ENCODE measurements around the gene CLMN.

Gene CLMN

DNA sequence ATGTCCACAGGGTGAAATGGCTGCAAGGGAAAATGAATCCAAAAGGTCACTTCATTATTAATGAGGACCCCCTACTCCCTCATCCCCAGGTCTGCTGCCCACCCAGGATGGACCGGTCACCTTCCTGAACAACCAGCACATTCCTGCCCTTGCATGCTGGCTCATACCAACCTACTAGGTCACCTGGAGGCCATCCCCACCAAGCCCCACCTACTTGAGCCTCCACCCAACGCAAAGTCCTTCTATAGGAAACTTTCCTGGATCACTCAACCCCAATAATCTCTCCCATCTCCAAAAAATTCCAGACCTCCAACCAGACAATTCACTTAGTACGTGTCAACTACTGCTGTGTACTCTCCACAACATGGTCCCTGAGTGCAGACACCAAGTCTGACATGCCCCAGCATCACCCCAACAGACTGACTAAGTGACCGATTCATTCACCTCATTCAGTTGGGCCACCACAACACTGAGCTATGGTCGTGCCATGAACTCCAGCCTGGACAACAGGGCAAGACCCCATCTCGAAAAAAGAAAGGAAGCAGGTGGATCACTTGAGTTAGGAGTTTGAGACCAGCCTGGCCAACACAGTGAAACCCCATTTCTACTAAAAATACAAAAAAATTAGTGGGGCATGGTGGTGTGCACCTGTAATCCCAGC, 18.1 kb downstream of the CLMN start:
- DNase-seq = no peak

DNA sequence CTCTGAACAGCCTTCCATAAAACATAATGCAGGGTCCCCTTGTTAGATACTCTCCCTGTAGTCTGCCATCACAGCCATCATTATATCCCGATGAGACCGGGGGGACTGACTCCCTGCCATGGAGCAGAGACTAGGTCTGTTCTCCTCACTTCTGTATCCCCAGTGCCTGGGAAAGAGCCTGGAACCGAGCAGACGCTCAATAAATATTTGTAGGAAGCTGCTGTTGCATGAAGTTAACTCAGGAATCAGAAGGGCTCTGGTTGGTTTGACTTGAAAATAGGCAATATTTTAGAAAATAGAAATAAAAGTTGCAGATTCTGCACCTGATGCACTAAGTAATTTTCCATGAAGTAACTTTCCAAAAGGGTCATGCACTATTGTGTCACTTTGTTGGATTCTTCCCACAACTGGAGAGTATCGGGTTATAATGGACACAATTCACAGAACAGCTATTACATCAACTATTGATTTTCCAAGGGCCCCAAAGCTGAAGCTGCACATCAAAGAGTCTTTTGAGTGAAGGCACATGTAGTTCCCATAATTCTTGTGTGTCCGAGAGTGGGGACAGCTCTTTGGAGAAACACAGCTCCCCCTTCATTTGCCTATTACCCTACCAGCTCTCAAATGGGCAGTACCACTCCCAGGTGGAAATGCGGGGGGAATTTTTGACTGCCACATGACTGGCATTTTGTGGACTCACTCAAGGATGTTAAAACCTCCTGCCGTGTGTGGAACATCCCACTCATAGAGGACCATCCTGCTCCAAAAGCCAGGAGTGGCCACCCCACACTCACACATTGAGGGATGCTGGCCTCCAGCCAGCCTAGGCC, 18.8 kb downstream of the CLMN start:
- DNase-seq = no peak

DNA sequence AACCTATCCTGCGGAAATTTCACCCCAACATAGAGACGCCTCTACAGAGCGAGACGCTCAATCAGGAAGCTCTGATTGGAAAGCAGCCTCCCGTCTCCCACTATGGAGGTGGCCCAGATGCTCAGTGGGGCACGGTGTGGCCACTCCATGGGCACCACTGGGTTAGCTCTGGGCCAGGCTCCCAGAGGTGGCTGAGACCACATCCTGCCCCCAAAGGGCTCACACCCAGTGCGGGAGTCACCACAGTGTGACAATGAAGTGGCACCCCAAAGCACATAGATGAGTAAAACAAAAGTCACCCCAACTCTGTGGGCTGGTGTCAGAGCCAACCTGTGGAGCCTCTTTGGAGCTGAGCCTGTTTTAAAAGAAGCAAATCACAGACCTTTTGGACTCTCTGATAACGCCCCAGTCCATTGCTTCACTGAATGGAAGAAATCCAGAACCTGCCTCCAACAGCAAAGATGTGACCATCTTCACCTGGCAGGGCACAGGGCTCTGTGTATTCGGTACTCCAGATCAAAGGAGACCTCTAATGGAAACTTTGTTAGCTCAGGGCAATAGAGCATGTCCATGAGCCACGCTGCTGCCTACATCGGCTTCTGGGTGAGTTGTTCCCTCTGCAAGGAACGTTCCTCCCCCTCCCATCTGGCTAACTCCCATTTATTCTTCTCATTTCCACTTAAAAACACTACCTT, 19.6 kb downstream of the CLMN start:
- no peak for DNase-seq

DNA sequence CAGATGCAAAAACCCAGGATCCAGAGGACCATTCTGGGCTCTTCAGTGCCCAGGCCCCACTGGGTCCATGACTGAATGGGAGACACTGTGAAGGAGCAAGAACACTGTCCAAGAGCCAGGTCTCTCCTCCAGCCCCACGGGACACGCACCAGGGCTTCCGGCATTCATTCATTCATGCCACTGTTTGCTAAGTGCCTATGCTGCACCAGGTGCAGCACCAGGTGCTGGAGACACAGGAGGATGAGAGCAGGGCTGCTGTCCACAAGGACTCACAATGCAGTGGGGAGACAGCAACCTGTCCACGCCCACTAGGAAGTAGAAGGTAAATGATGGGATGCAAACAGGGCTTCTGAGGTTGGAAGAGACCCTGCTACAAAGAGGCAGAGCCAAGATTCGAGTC, 20.4 kb downstream of the CLMN start:
- DNase-seq = no peak

DNA sequence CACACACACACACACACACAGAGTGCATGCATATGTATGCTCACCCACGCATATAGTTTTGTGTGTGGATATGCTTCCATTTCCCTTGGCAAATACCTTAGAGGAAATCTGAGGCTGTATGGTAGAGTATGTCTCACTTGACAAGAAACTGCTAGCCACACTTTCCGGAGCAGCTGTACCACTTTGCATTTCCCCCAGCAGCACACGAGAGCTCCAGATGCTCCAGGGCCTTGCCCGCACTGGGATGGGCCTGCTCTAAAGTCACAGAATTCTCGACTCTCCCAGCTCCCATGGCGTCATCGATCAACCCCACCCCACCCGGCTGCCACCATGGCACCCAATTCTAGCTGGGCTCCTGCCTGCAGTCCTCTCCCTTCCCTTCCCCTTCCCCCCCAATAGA, 21.9 kb downstream of the CLMN start:
- no peak for DNase-seq

DNA sequence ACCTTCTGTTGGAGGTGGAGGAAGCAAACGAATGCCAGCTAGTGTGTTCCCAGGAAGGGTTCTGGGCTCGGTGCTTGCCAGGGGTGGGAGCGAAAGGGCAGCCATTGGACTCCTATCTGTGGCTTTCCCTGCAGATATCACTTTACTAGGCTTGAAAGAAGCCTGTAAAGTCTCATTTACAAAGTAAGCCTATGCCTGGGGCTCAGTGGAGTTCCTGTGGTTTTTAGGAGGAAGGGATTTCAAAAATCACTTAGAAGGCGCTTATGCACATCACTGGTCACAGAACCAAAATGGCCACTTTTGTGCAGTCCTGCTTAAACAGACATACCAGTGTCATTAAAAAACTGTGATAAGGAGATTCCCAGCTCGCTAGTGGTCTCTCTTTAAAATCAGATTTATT, 22.7 kb downstream of the CLMN start:
- no peak for DNase-seq

DNA sequence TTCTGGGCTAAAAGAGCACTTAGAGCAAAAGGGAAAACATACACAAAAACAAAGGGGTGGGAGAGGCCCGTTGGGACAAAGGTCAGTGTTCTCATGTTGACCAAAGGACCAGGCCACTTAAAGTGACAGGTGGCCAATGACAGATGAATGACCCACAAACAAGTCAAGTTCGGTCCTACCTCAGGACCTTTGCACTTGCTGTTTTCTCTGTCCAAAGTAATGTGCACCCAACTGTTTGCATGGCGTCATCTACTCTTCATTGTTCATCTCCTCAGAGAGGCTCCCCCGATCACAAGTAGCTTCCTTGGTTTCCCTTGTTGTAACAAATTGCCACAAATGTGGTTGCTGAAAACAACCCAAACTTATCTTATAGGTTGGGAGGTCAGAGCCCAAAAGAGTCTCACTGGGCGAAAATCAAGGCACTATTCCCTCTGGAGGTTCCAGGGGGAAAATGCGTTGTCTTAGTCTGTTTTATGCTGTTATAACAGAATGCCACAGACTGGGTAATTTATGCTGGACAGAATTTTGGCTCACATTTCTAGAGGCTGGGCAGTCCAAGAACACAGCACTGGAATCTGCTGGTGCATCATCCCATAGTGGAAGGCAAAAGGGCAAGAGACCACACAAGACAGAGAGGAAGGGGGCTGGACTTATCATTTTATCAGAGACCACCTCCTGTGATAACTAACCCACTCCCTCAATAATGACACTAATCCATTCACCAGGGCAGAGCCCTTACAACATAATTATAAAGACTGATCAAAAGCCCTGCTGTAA, 23.9 kb downstream of the CLMN start:
- DNase-seq = no peak

DNA sequence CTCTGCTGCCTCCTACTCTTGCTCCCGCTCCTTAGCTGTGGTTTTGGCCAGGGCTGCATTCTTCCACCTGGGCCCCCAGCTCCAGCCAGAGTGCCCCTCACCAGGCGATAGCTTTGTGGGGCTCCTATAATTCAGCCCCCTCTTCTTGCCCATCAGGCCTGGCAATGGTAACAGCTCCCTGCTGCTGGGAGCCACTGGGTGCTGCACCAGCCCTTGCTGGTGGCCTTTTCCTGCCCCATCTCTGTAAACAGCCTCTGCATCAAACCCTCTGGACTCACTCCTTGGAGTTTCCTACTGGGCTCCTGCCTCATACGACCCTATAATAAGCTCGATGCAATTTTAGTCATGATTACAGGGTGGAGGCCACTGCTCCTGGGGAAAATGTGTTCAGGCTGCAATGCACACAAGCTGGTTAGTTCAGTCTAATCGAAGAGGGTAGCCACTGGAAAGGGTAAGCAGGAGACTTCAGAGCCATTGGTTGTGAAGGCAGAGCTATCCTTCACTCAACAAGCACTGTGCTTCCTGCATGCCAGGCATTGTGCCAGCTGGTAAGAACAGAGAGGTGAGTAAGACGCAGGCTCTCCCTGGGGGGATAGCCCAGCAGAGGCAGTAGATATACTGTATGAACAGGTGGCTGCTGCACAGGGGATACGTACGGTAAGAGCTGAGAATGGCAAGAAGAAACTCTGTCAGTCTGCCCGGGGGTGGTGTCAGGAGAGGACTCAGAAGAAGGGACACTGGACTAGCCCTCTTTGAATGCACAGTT, 24.7 kb downstream of the CLMN start:
- no peak for DNase-seq

DNA sequence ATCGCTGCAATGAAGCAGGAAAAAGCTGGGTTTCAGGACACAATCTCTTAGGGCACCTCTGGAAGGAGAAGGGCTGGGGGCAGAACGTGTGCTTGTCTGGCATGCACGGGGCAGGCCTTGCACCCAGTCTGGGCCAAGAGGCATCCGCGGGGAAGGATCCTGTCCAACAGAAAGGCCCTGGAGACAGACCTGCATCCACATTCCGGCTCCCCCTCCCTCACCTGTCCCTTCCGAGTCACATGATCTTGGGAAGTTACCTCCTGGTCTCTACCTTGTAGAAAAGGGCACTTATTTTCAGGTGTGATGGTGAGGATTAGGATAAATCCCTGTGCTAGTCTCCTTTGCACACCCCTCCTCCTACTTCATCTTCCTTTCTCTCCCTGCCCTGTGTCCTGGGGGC, 25.4 kb downstream of the CLMN start:
- no peak for DNase-seq

DNA sequence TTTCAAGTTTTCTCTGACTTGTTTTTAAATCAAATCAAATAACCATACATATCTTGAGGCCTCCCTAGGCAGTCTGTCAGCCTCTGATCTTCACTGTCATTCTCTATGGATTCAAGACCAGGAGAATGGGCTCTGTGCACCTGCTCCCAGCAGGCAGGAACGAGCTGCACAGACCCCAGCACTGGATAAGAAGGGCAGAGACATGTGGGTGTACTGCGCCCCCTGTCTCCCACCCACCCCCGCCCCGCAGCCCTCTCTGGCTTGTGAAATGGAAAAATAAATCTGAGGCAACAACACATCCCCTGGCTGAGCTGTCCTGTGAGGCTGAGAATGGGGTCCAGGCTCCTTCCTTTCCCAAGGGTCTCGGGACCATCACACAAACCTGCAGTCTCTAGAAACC, 26.3 kb downstream of the CLMN start:
- no peak for DNase-seq

DNA sequence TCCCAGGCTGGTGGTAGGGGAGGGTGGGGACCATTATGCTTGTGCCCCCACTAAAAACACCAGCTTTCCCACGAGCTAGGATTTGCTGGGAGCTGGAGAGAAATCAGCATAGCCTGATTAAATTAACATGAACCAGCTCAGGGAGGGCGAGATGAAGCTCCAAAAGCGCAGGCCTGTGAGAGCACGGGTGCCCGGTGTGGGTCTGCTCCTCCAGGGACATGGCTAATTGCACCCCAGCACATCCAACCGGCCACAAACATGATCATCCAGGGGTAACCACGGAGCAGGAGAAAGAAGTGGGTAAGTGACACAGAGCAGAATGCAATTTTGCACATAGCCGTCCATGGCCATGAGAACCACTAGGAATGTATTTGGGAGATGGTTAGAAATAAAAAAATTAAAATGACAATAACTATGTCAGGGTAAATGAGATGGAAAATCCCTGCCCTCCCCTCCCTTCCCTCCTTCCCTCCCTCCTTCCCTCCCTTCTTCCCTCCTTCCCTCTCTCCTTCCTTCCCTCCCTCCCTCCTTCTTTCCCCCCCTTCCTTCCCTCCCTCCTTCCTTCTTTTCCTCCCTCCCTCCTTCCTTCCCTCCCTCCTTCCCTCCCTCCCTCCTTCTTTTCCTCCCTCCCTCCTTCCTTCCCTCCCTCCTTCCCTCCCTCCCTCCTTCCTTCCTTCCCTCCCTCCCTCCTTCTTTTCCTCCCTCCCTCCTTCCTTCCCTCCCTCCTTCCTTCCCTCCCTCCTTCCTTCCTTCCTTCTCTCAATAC, 26.9 kb downstream of the CLMN start:
- DNase-seq = no peak

DNA sequence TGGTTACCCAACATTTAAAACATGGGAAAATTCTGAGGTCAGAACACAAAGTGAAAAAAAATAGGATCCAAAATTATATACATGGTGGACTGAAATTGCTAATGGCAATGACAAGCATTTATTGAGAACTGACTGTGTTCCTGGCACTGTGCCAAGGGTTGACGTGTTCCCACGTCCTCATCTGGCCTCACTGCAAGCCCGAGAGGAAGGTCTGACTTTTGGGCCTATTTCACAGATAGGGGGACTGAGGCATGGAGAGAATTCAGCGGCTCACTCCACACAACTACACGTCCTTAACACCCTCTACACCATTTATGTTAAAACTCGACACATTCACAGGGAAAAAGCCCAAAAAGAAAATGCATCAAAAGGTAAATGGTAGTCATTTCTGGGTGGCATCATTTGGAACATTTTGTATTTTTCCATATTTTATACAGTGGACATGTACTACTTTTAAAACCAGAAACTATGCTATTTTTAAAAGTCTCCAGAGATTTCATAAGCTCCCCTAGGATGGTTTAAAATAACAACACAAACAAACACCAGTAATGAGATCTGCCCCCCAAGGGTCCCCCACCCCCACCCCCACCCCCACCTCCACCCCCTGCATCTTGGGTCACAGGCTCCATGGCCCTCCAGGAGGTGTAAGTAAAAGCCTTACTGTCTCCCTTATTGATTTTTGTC, 27.7 kb downstream of the CLMN start:
- DNase-seq = no peak

DNA sequence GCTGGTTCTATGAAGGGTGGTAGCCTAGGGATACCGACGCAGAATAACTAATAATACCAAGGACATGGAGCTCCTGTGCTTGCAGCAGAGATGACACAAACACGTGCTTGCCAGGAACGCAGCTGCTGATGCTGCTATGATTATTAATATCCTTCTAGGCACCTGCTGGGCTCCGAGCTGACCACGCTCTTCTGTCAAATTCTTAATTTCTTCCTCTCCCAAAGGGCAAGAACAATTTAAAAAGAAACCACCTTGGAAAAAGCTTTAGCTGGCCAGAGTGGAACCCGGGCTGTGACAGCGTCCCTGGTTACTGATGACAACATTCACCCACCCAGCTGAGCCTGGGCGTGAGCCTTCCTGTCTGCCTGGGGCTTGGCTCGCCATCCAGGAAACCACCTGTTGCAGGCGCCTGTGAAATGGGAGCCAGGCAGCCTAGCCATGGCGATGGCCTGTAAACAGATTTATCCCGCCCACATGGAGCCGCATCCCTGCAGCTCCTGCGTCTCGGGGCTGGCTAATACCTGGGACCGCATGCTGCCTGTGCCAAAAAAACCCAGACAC, 28.8 kb downstream of the CLMN start:
- no peak for DNase-seq

DNA sequence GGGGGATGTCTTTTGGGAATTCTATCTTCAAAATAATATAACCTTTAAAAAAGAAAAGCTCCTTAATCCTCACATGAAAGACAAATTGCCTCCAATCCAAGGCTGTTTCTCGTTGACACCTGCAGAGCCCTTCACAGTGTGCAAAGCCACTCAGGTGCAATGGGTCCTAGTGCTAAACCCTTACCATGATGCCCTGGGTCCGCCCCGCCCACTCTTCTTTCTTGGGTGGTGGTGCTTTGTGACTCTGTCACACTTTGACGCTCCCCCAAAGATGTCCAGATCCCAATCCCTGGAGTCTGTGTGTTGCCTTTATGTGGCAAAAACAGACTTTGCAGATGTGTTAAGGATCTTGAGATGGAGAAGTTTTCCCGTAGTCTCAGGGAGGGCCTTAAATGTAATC, 29.7 kb downstream of the CLMN start:
- no peak for DNase-seq

DNA sequence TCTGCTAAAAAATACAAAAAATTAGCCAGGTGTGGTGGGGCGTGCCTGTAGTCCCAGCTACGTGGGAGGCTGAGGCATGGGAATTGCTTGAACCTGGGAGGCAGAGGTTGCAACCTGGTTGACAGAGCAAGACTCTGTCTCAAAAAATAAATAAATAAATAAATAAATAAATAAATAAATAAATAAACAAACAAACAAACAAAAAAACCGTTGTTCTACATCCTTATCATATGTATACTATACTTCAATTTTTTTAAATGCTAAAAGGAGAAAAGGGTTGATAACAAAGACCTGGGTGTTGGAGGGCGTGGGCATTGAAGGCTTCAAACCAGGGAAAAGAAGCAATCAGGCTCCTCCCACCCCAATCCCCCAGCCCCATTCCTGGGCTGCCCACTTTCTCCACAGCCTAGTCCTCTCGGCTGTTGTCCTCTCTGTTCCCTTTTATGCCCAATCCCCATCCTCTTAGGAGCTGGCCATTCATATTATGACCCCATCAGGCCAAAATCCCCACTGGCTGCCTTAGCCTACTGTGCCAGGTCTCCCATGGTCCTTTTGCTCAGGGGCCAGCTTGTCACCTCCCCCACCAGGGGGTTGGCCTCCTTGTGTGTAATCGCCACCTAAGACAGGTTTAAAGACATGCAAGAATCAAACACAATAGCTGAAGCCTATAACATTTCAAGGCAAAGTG, 30.2 kb downstream of the CLMN start:
- no peak for DNase-seq

DNA sequence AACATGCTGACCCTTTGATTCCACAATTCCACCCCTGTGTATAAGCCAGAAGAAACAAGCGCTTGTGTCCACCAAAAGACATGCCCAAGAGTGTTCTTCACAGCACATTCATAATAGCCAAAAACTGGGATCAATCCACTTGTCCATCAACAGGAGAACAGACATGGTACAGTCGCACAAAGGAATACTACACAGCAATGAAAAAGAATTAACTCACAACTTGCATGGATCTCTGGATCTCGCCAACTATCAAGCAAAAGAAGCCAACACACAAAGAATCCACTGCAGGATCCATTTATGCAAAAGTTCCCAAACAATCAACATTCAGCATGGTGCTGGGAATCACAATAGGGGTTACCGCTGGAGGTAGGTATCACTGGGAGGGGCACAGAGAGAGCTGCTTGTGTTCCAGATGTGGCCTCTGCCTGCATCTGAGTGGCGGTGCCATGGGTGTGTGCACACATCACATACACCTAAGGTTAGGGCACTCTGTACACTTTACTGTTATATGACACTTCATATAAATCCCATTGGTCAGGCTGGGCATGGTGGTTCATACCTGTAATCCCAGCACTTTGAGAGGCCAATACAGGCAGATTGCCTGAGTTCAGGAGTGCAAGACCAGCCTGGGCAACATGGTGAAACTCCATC, 30.9 kb downstream of the CLMN start:
- DNase-seq = no peak

DNA sequence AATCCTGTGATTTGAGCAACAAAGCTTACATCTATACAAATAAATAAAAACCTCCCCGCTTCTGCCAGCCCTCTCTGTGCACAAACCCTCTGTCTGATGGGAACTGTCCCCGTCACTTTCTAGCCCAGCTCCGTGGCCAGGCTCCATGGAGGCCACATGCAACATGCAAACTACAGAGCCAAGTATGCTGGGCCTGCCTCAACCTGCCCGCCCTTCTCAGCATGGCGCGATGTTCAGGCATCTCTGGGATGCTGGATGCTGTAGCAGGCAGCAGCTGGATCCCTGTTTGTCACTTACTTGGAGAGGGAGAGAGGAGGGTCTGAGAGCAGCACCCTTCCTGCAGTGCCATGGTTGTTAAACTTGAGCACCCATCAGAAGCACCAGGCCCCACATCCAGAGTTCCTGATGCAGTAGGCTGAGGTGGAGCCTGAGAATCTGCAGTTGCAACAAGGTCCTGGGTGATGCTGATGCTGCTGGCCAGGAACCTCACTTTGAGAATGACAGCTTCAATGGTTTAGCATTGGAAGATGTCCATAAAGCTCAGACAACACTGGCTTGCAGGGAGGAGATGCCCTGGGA, 32.4 kb downstream of the CLMN start:
- no peak for DNase-seq

DNA sequence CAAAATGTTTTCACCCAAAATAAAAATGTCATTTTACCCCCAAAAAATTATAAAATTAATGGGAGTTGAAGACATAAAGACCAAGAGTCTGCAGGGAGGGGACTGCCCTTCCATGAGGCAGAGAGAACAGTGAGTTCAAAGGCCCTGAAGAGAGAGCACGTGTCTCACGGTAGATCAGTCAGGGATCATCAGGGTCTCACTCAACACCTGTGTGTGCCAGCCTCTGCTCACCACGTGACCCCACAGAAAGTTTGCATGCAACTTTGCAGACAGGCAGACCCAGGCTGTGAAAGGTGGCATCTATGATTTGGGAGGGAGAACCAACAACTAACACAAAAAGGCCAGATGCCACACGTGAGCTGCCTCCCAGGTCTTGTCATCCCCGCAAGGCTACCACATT, 33.1 kb downstream of the CLMN start:
- DNase-seq = no peak

DNA sequence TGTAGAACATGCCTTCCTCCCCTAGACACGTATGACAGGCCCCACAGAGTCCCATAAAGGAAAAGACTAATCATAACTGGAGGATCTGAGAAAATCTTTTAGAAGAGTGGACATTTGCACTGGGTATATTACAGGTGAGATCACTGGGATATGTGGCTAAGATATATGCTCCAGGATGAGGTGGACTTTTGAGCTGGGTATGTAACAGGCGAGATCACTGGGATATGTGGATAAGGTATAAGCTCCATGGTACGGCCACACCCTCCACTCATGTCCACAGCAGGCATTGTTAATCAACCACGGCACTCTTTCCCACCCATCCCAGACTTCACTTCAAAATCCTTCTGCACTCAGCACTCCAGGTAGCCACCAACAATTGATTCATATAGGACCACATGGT, 34.1 kb downstream of the CLMN start:
- no peak for DNase-seq
